H1 (cell line): Measurements from ENCODE around the gene MAGI1. TPM values are rescaled to one million over a fixed set of nuclear protein-coding genes. Genes with fewer than 3 reads are reported as not detected.
A peak's percentile ranks its signal among the peaks of the same experiment; 100 is the strongest.

Experiments used
- CTCF ChIA-PET: fragments of 300-600 bp; sonication (Branson Sonifier 250); formaldehyde crosslinking; loops from one replicate; lab custom pipeline; 2021; ENCODE audit not compliant: partially characterized antibody; lab: Charles Lee
- POLR2A ChIA-PET: fragments of 300-600 bp; sonication (Branson Sonifier 250); formaldehyde crosslinking; loops from one replicate; lab custom pipeline; 2021; ENCODE audit warnings: inconsistent platforms; ENCODE audit not compliant: partially characterized antibody; lab: Charles Lee
- DNase-seq, 2 experiments: peaks; one replicate each; pipeline versions ENCODE4 v3.0.0 to v3.0.0-alpha.2; 2010 to 2022; ENCODE audit warnings: low spot score in 2 of 2, low read depth in 1 of 2, mixed read lengths in 1 of 2
- FAIRE-seq: peaks from 2 replicates; lab custom pipeline; 2011; peaks lifted over from hg19 to GRCh38; lab: Jason Lieb, UNC
- H2AFZ ChIP-seq: 2 replicates; pipeline ENCODE4 v1.8.1; 2012; ENCODE audit warnings: low read length, inconsistent platforms
- H2AK5ac ChIP-seq: 2 replicates; pipeline ENCODE4 v1.6.1; 2013; ENCODE audit warnings: low read depth, low read length
- H2BK120ac ChIP-seq: replicated peaks from 2 replicates; pipeline ENCODE3; 2013; ENCODE audit warnings: low read depth, low read length, inconsistent platforms
- H2BK12ac ChIP-seq: 2 replicates; pipeline ENCODE4 v1.6.1; 2013; ENCODE audit warnings: low read depth, low read length
- H2BK15ac ChIP-seq: 2 replicates; pipeline ENCODE4 v1.6.1; 2013; ENCODE audit warnings: low read length
- H2BK20ac ChIP-seq: 2 replicates; pipeline ENCODE4 v1.6.1; 2013; ENCODE audit warnings: low read length
- H2BK5ac ChIP-seq: 2 replicates; pipeline ENCODE4 v1.6.1; 2013; ENCODE audit warnings: low read depth, low read length
- H3K14ac ChIP-seq: 2 replicates; pipeline ENCODE4 v1.6.1; 2013; ENCODE audit warnings: inconsistent platforms; ENCODE audit not compliant: insufficient read length
- H3K18ac ChIP-seq: 2 replicates; pipeline ENCODE4 v1.6.1; 2013; ENCODE audit warnings: low read length; ENCODE audit errors: extremely low read depth
- H3K23ac ChIP-seq: 2 replicates; pipeline ENCODE4 v1.6.1; 2013; ENCODE audit warnings: inconsistent platforms; ENCODE audit not compliant: insufficient read length
- H3K23me2 ChIP-seq: 2 replicates; pipeline ENCODE4 v1.6.1; 2013; ENCODE audit warnings: low read depth, low read length
- H3K27ac ChIP-seq: 2 replicates; pipeline ENCODE4 v1.6.1; 2011; ENCODE audit warnings: low read depth, low read length, inconsistent platforms
- H3K27me3 ChIP-seq, 4 experiments: replicated peaks in 1 of 4; 1 replicate in 1 of 4; 2 replicates in 3 of 4; pipeline versions ENCODE4 v1.6.1 to v1.8.1; 2011 to 2013; ENCODE audit warnings: low read length in 3 of 4, mild to moderate bottlenecking in 3 of 4, inconsistent platforms in 2 of 4, mixed read lengths in 2 of 4, moderate library complexity in 1 of 4; ENCODE audit not compliant: control insufficient read depth in 3 of 4, insufficient read depth in 3 of 4; ENCODE audit errors: extremely low read depth in 1 of 4
- H3K36me3 ChIP-seq, 4 experiments: 2 replicates each; pipeline versions ENCODE4 v1.6.1 to v1.8.1; 2011 to 2013; ENCODE audit warnings: mild to moderate bottlenecking in 4 of 4, low read length in 3 of 4, moderate library complexity in 2 of 4, control low read depth in 1 of 4, inconsistent platforms in 1 of 4; ENCODE audit not compliant: insufficient read depth in 4 of 4, control insufficient read depth in 2 of 4
- H3K4ac ChIP-seq: replicated peaks from 2 replicates; pipeline ENCODE3; 2013; ENCODE audit warnings: low read length, low read depth, mixed read lengths, inconsistent platforms; ENCODE audit not compliant: insufficient read length
- H3K4me1 ChIP-seq, 4 experiments: replicated peaks in 1 of 4; 1 replicate in 1 of 4; 2 replicates in 3 of 4; pipeline versions ENCODE4 v1.6.1 to v1.8.1; 2011 to 2013; ENCODE audit warnings: low read length in 3 of 4, inconsistent platforms in 2 of 4, mixed read lengths in 1 of 4; ENCODE audit not compliant: insufficient read depth in 4 of 4, control insufficient read depth in 3 of 4
- H3K4me2 ChIP-seq, 2 experiments: 2 replicates each; pipeline versions ENCODE4 v1.6.1 to v1.8.1; 2011 to 2013; ENCODE audit warnings: low read depth in 2 of 2, low read length in 2 of 2, control low read depth in 1 of 2, inconsistent platforms in 1 of 2, mild to moderate bottlenecking in 1 of 2; ENCODE audit not compliant: insufficient read depth in 1 of 2
- H3K4me3 ChIP-seq, 4 experiments: fragments of 200-600, 300-600 bp in 1 of 4; sonication (generic), shearing (Covaris generic), sonication (Bioruptor Twin) in 1 of 4; 2 replicates each; pipeline versions ENCODE4 v1.5.1 to v1.8.1; 2011 to 2016; ENCODE audit warnings: low read length in 4 of 4, low read depth in 3 of 4, control low read depth in 2 of 4, inconsistent platforms in 2 of 4, mild to moderate bottlenecking in 2 of 4, mixed read lengths in 1 of 4, moderate library complexity in 1 of 4; ENCODE audit not compliant: insufficient read depth in 2 of 4; ENCODE audit errors: extremely low read depth in 1 of 4
- H3K56ac ChIP-seq: replicated peaks from 2 replicates; pipeline ENCODE3; 2013; ENCODE audit warnings: low read depth, mild to moderate bottlenecking, mixed read lengths, low read length, inconsistent platforms; ENCODE audit not compliant: insufficient read length
- H3K79me1 ChIP-seq: 2 replicates; pipeline ENCODE4 v1.6.1; 2013; ENCODE audit warnings: low read depth, low read length, control low read depth
- H3K79me2 ChIP-seq, 2 experiments: 2 replicates each; pipeline versions ENCODE4 v1.6.1 to v1.8.1; 2012 to 2013; ENCODE audit warnings: low read length in 2 of 2, mild to moderate bottlenecking in 2 of 2, inconsistent platforms in 1 of 2; ENCODE audit not compliant: insufficient read depth in 2 of 2, control insufficient read depth in 1 of 2
- H3K9ac ChIP-seq, 4 experiments: replicated peaks in 1 of 4; 1 replicate in 1 of 4; 2 replicates in 3 of 4; pipeline versions ENCODE4 v1.6.1 to v1.8.1; 2011 to 2013; ENCODE audit warnings: low read depth in 3 of 4, low read length in 3 of 4, control low read depth in 2 of 4, mild to moderate bottlenecking in 2 of 4, moderate library complexity in 2 of 4, inconsistent platforms in 1 of 4; ENCODE audit errors: extremely low read depth in 1 of 4
- H3K9me3 ChIP-seq, 2 experiments: 2 replicates each; pipeline versions ENCODE4 v1.6.1 to v1.8.1; 2012 to 2013; ENCODE audit warnings: mild to moderate bottlenecking in 2 of 2, moderate library complexity in 2 of 2, control low read depth in 1 of 2, inconsistent platforms in 1 of 2, low read depth in 1 of 2, low read length in 1 of 2, mixed read lengths in 1 of 2; ENCODE audit not compliant: insufficient read depth in 2 of 2
- H4K20me1 ChIP-seq, 2 experiments: replicated peaks in 1 of 2; 2 replicates each; pipeline versions ENCODE3 to v1.8.1; 2011 to 2013; ENCODE audit warnings: inconsistent platforms in 2 of 2, low read length in 2 of 2, mild to moderate bottlenecking in 1 of 2; ENCODE audit not compliant: insufficient read depth in 2 of 2, control insufficient read depth in 1 of 2
- H4K5ac ChIP-seq: 2 replicates; pipeline ENCODE4 v1.6.1; 2013; ENCODE audit warnings: low read length, low read depth, mixed read lengths, inconsistent platforms; ENCODE audit not compliant: insufficient read length
- H4K8ac ChIP-seq: 2 replicates; pipeline ENCODE4 v1.8.0; 2013; ENCODE audit warnings: mild to moderate bottlenecking, moderate library complexity, low read length, inconsistent platforms; ENCODE audit not compliant: insufficient read depth; ENCODE audit errors: extremely low read depth
- H4K91ac ChIP-seq: replicated peaks from 2 replicates; pipeline ENCODE3; 2013; ENCODE audit warnings: low read length, mixed read lengths, inconsistent platforms; ENCODE audit not compliant: insufficient read length
- ATF3 ChIP-seq: IDR thresholded peaks from 2 replicates; pipeline ENCODE4 v1.6.1; 2011; ENCODE audit warnings: low read depth, mild to moderate bottlenecking, low read length; ENCODE audit not compliant: insufficient read depth
- EGR1 ChIP-seq: IDR thresholded peaks from 2 replicates; pipeline ENCODE4 v1.6.1; 2011; ENCODE audit warnings: low read depth, low read length, borderline replicate concordance
- JUN ChIP-seq: IDR thresholded peaks from 2 replicates; pipeline ENCODE4 v1.6.1; 2011; ENCODE audit warnings: low read depth, mild to moderate bottlenecking, improper control_type of control experiment, low read length
- POLR2A ChIP-seq, 2 experiments: IDR thresholded peaks; 1 replicate in 1 of 2; 2 replicates in 1 of 2; pipeline ENCODE4 v1.6.1; 2011; ENCODE audit warnings: low read depth in 2 of 2, low read length in 2 of 2, mild to moderate bottlenecking in 2 of 2; ENCODE audit errors: control extremely low read depth in 1 of 2
- RFX5 ChIP-seq: IDR thresholded peaks from 2 replicates; pipeline ENCODE4 v1.6.1; 2011; ENCODE audit warnings: low read depth, low read length, improper control_type of control experiment, borderline replicate concordance
- SAP30 ChIP-seq: fragments of 300-600 bp; sonication (generic); IDR thresholded peaks from 2 replicates; pipeline ENCODE4 v1.7.1; 2012; ENCODE audit warnings: low read length, moderate library complexity, mild to moderate bottlenecking, inconsistent platforms; ENCODE audit not compliant: insufficient read depth, insufficient replicate concordance
- SIX5 ChIP-seq: IDR thresholded peaks from 2 replicates; pipeline ENCODE4 v1.6.1; 2011; ENCODE audit warnings: mild to moderate bottlenecking, low read depth, low read length
- SUZ12 ChIP-seq: fragments of 200-600 bp; sonication (generic); IDR thresholded peaks from 2 replicates; pipeline ENCODE4 v1.6.1; 2012; ENCODE audit warnings: mild to moderate bottlenecking, inconsistent platforms, low read length, moderate library complexity, mixed read lengths
- WGBS, 2 experiments: shearing (Covaris generic) in 1 of 2; methylation state at CpG; one replicate each; pipeline versions ENCODE4 v1.1.6 to v1.1.7; 2013 to 2015; ENCODE audit warnings: low lambda C conversion rate in 2 of 2, mixed read lengths in 2 of 2, inconsistent platforms in 1 of 2, low coverage in 1 of 2, missing lambda C conversion rate in 1 of 2; ENCODE audit not compliant: insufficient replicate concordance in 2 of 2, insufficient coverage in 1 of 2, insufficient read length in 1 of 2; ENCODE audit errors: extremely low coverage in 1 of 2, missing lambda C conversion rate in 1 of 2; 5-methylcytosine and 5-hydroxymethylcytosine counted together
- polyA plus RNA-seq, 7 experiments: library from polyadenylated mRNA; depleted of rRNA in 3 of 7; stranded (reverse) in 5 of 7; unstranded in 2 of 7; fragments of >200 nt in 5 of 7; fragments of 200-250 nt in 2 of 7; gene quantifications; 1 replicate in 5 of 7; 2 replicates in 1 of 7; 4 replicates in 1 of 7; pipeline versions ENCODE4 v1.2.1 to v1.2.3, GENCODE V29; 2011 to 2013; ENCODE audit warnings: missing spikeins in 2 of 7, mixed read lengths in 2 of 7
- total RNA-seq: library from RNA; stranded (reverse); fragmentation: NEBNext Ultra II Directional; extraction: Animal tissue kit (Norgen Biotek cat#: 25700); gene quantifications from 2 replicates; pipeline ENCODE4 v1.2.1, GENCODE V29; 2021
- TF ChIP-seq, protein P1 (sequence below), 3 experiments: IDR thresholded peaks; 1 replicate in 2 of 3; 2 replicates in 1 of 3; pipeline versions ENCODE4 v1.5.1 to v1.6.1; 2011; ENCODE audit warnings: low read length in 3 of 3, mild to moderate bottlenecking in 3 of 3, inconsistent platforms in 2 of 3, low read depth in 1 of 3, moderate library complexity in 1 of 3; ENCODE audit not compliant: insufficient read depth in 1 of 3; ENCODE audit errors: control extremely low read depth in 1 of 3

Gene MAGI1
- total and polyA plus RNA-seq, 2 of the 8 experiments (the other 6 are each of a cell fraction or from before 2014, with no cell fraction given), result 19.8 to 78.0 TPM

GRCh38 chr3:65888980-65889706 lies 149.6 kb downstream of the MAGI1 start:
- Histone ChIP-seq H4K8ac (no peak overlapping the region), H2BK15ac (no peak overlapping the region), H3K27me3 (no peaks in the 10 kb centered on the region), H3K79me2 (peaks cover 0 to 68% of the 10 kb centered on the region in 2 experiments; a peak in 3 of 4 replicates), H3K36me3 (no peaks in the 10 kb centered on the region), H3K18ac (no peak overlapping the region), H3K23ac (no peak overlapping the region), H2AK5ac (no peak overlapping the region), H2BK5ac (no peak overlapping the region), H3K23me2 (no peaks in the 10 kb centered on the region), H3K9ac (no peak overlapping the region), H4K5ac (no peak overlapping the region), H3K14ac (no peak overlapping the region), H3K27ac (no peak overlapping the region), H3K56ac (no peak overlapping the region), H2BK20ac (no peak overlapping the region), H3K4ac (no peak overlapping the region), H3K4me1 (peaks cover 0 to 11% (median 10%) of the 10 kb centered on the region in 4 experiments; a peak in 5 of 7 replicates), H3K9me3 (no peaks in the 10 kb centered on the region), H2AFZ (no peak overlapping the region), H3K79me1 (no peaks in the 10 kb centered on the region), H4K91ac (no peak overlapping the region), H2BK12ac (no peak overlapping the region), H4K20me1 (peaks cover 0 to 4% of the 10 kb centered on the region in 2 experiments), H3K4me2 (no peak overlapping the region; a peak in 1 of 4 replicates), H2BK120ac (no peak overlapping the region), H3K4me3 (no peak overlapping the region)
- ChIA-PET POLR2A (interaction anchor here (0.6 kb wide), 1 partner anchor 122 kb away, joined by 3 read pairs; no protein-coding TSS in a partner anchor), CTCF (interaction anchor here (0.8 to 2.5 kb wide), 8 partner anchors 8 to 631 kb away, joined by 3 to 6 read pairs (median 4); no protein-coding TSS in a partner anchor)
- WGBS, 2 experiments, result 61% methylated on average over 4 of the region's 4 CpGs; no CpG with 5 or more reads in 1 of the 2 experiments
- DNase-seq (no peak), FAIRE-seq (peak; percentile 50)
- TF ChIP-seq RFX5 (no peak), EGR1 (no peak), SIX5 (no peak), SAP30 (no peak), POLR2A (IDR thresholded peaks at IDR 0.05; ENCODE audit: control extremely low read depth in 1 of 2, low read depth in 2 of 2, low read length in 2 of 2) (no peak), JUN (no peak), SUZ12 (no peak), ATF3 (no peak)
- TF ChIP-seq, protein P1, sequence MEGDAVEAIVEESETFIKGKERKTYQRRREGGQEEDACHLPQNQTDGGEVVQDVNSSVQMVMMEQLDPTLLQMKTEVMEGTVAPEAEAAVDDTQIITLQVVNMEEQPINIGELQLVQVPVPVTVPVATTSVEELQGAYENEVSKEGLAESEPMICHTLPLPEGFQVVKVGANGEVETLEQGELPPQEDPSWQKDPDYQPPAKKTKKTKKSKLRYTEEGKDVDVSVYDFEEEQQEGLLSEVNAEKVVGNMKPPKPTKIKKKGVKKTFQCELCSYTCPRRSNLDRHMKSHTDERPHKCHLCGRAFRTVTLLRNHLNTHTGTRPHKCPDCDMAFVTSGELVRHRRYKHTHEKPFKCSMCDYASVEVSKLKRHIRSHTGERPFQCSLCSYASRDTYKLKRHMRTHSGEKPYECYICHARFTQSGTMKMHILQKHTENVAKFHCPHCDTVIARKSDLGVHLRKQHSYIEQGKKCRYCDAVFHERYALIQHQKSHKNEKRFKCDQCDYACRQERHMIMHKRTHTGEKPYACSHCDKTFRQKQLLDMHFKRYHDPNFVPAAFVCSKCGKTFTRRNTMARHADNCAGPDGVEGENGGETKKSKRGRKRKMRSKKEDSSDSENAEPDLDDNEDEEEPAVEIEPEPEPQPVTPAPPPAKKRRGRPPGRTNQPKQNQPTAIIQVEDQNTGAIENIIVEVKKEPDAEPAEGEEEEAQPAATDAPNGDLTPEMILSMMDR (IDR thresholded peaks at IDR 0.05; ENCODE audit: control extremely low read depth in 1 of 3, insufficient read depth in 1 of 3, low read depth in 1 of 3, low read length in 3 of 3), result no peak
